H1 (cell line): ENCODE data around the gene TDRD5. TPM values are rescaled to one million over a fixed set of nuclear protein-coding genes. Genes with fewer than 3 reads are reported as not detected.

Experiments used
- CTCF ChIA-PET: fragments of 300-600 bp; sonication (Branson Sonifier 250); formaldehyde crosslinking; loops from one replicate; lab custom pipeline; 2021; ENCODE audit not compliant: partially characterized antibody; lab: Charles Lee
- POLR2A ChIA-PET: fragments of 300-600 bp; sonication (Branson Sonifier 250); formaldehyde crosslinking; loops from one replicate; lab custom pipeline; 2021; ENCODE audit warnings: inconsistent platforms; ENCODE audit not compliant: partially characterized antibody; lab: Charles Lee
- DNase-seq, 2 experiments: peaks; one replicate each; pipeline versions ENCODE4 v3.0.0 to v3.0.0-alpha.2; 2010 to 2022; ENCODE audit warnings: low spot score in 2 of 2, low read depth in 1 of 2, mixed read lengths in 1 of 2
- FAIRE-seq: peaks from 2 replicates; lab custom pipeline; 2011; peaks lifted over from hg19 to GRCh38; lab: Jason Lieb, UNC
- H2AFZ ChIP-seq: 2 replicates; pipeline ENCODE4 v1.8.1; 2012; ENCODE audit warnings: low read length, inconsistent platforms
- H2AK5ac ChIP-seq: 2 replicates; pipeline ENCODE4 v1.6.1; 2013; ENCODE audit warnings: low read depth, low read length
- H2BK120ac ChIP-seq: replicated peaks from 2 replicates; pipeline ENCODE3; 2013; ENCODE audit warnings: low read depth, low read length, inconsistent platforms
- H2BK12ac ChIP-seq: 2 replicates; pipeline ENCODE4 v1.6.1; 2013; ENCODE audit warnings: low read depth, low read length
- H2BK15ac ChIP-seq: 2 replicates; pipeline ENCODE4 v1.6.1; 2013; ENCODE audit warnings: low read length
- H2BK20ac ChIP-seq: 2 replicates; pipeline ENCODE4 v1.6.1; 2013; ENCODE audit warnings: low read length
- H2BK5ac ChIP-seq: 2 replicates; pipeline ENCODE4 v1.6.1; 2013; ENCODE audit warnings: low read depth, low read length
- H3K14ac ChIP-seq: 2 replicates; pipeline ENCODE4 v1.6.1; 2013; ENCODE audit warnings: inconsistent platforms; ENCODE audit not compliant: insufficient read length
- H3K18ac ChIP-seq: 2 replicates; pipeline ENCODE4 v1.6.1; 2013; ENCODE audit warnings: low read length; ENCODE audit errors: extremely low read depth
- H3K23ac ChIP-seq: 2 replicates; pipeline ENCODE4 v1.6.1; 2013; ENCODE audit warnings: inconsistent platforms; ENCODE audit not compliant: insufficient read length
- H3K23me2 ChIP-seq: 2 replicates; pipeline ENCODE4 v1.6.1; 2013; ENCODE audit warnings: low read depth, low read length
- H3K27ac ChIP-seq: 2 replicates; pipeline ENCODE4 v1.6.1; 2011; ENCODE audit warnings: low read depth, low read length, inconsistent platforms
- H3K27me3 ChIP-seq, 4 experiments: replicated peaks in 1 of 4; 1 replicate in 1 of 4; 2 replicates in 3 of 4; pipeline versions ENCODE4 v1.6.1 to v1.8.1; 2011 to 2013; ENCODE audit warnings: low read length in 3 of 4, mild to moderate bottlenecking in 3 of 4, inconsistent platforms in 2 of 4, mixed read lengths in 2 of 4, moderate library complexity in 1 of 4; ENCODE audit not compliant: control insufficient read depth in 3 of 4, insufficient read depth in 3 of 4; ENCODE audit errors: extremely low read depth in 1 of 4
- H3K36me3 ChIP-seq, 4 experiments: 2 replicates each; pipeline versions ENCODE4 v1.6.1 to v1.8.1; 2011 to 2013; ENCODE audit warnings: mild to moderate bottlenecking in 4 of 4, low read length in 3 of 4, moderate library complexity in 2 of 4, control low read depth in 1 of 4, inconsistent platforms in 1 of 4; ENCODE audit not compliant: insufficient read depth in 4 of 4, control insufficient read depth in 2 of 4
- H3K4ac ChIP-seq: replicated peaks from 2 replicates; pipeline ENCODE3; 2013; ENCODE audit warnings: low read length, low read depth, mixed read lengths, inconsistent platforms; ENCODE audit not compliant: insufficient read length
- H3K4me1 ChIP-seq, 4 experiments: replicated peaks in 1 of 4; 1 replicate in 1 of 4; 2 replicates in 3 of 4; pipeline versions ENCODE4 v1.6.1 to v1.8.1; 2011 to 2013; ENCODE audit warnings: low read length in 3 of 4, inconsistent platforms in 2 of 4, mixed read lengths in 1 of 4; ENCODE audit not compliant: insufficient read depth in 4 of 4, control insufficient read depth in 3 of 4
- H3K4me2 ChIP-seq, 2 experiments: 2 replicates each; pipeline versions ENCODE4 v1.6.1 to v1.8.1; 2011 to 2013; ENCODE audit warnings: low read depth in 2 of 2, low read length in 2 of 2, control low read depth in 1 of 2, inconsistent platforms in 1 of 2, mild to moderate bottlenecking in 1 of 2; ENCODE audit not compliant: insufficient read depth in 1 of 2
- H3K4me3 ChIP-seq, 4 experiments: fragments of 200-600, 300-600 bp in 1 of 4; sonication (generic), shearing (Covaris generic), sonication (Bioruptor Twin) in 1 of 4; 2 replicates each; pipeline versions ENCODE4 v1.5.1 to v1.8.1; 2011 to 2016; ENCODE audit warnings: low read length in 4 of 4, low read depth in 3 of 4, control low read depth in 2 of 4, inconsistent platforms in 2 of 4, mild to moderate bottlenecking in 2 of 4, mixed read lengths in 1 of 4, moderate library complexity in 1 of 4; ENCODE audit not compliant: insufficient read depth in 2 of 4; ENCODE audit errors: extremely low read depth in 1 of 4
- H3K56ac ChIP-seq: replicated peaks from 2 replicates; pipeline ENCODE3; 2013; ENCODE audit warnings: low read depth, mild to moderate bottlenecking, mixed read lengths, low read length, inconsistent platforms; ENCODE audit not compliant: insufficient read length
- H3K79me1 ChIP-seq: 2 replicates; pipeline ENCODE4 v1.6.1; 2013; ENCODE audit warnings: low read depth, low read length, control low read depth
- H3K79me2 ChIP-seq, 2 experiments: 2 replicates each; pipeline versions ENCODE4 v1.6.1 to v1.8.1; 2012 to 2013; ENCODE audit warnings: low read length in 2 of 2, mild to moderate bottlenecking in 2 of 2, inconsistent platforms in 1 of 2; ENCODE audit not compliant: insufficient read depth in 2 of 2, control insufficient read depth in 1 of 2
- H3K9ac ChIP-seq, 4 experiments: replicated peaks in 1 of 4; 1 replicate in 1 of 4; 2 replicates in 3 of 4; pipeline versions ENCODE4 v1.6.1 to v1.8.1; 2011 to 2013; ENCODE audit warnings: low read depth in 3 of 4, low read length in 3 of 4, control low read depth in 2 of 4, mild to moderate bottlenecking in 2 of 4, moderate library complexity in 2 of 4, inconsistent platforms in 1 of 4; ENCODE audit errors: extremely low read depth in 1 of 4
- H3K9me3 ChIP-seq, 2 experiments: 2 replicates each; pipeline versions ENCODE4 v1.6.1 to v1.8.1; 2012 to 2013; ENCODE audit warnings: mild to moderate bottlenecking in 2 of 2, moderate library complexity in 2 of 2, control low read depth in 1 of 2, inconsistent platforms in 1 of 2, low read depth in 1 of 2, low read length in 1 of 2, mixed read lengths in 1 of 2; ENCODE audit not compliant: insufficient read depth in 2 of 2
- H4K20me1 ChIP-seq, 2 experiments: replicated peaks in 1 of 2; 2 replicates each; pipeline versions ENCODE3 to v1.8.1; 2011 to 2013; ENCODE audit warnings: inconsistent platforms in 2 of 2, low read length in 2 of 2, mild to moderate bottlenecking in 1 of 2; ENCODE audit not compliant: insufficient read depth in 2 of 2, control insufficient read depth in 1 of 2
- H4K5ac ChIP-seq: 2 replicates; pipeline ENCODE4 v1.6.1; 2013; ENCODE audit warnings: low read length, low read depth, mixed read lengths, inconsistent platforms; ENCODE audit not compliant: insufficient read length
- H4K8ac ChIP-seq: 2 replicates; pipeline ENCODE4 v1.8.0; 2013; ENCODE audit warnings: mild to moderate bottlenecking, moderate library complexity, low read length, inconsistent platforms; ENCODE audit not compliant: insufficient read depth; ENCODE audit errors: extremely low read depth
- H4K91ac ChIP-seq: replicated peaks from 2 replicates; pipeline ENCODE3; 2013; ENCODE audit warnings: low read length, mixed read lengths, inconsistent platforms; ENCODE audit not compliant: insufficient read length
- BACH1 ChIP-seq: IDR thresholded peaks from 2 replicates; pipeline ENCODE4 v1.6.1; 2012; ENCODE audit warnings: low read length, improper control_type of control experiment
- BRCA1 ChIP-seq: IDR thresholded peaks from 2 replicates; pipeline ENCODE4 v1.6.1; 2012; ENCODE audit warnings: low read depth, low read length, improper control_type of control experiment
- HDAC2 ChIP-seq, 2 experiments: fragments of 300-600 bp in 1 of 2; sonication (generic) in 1 of 2; IDR thresholded peaks; 2 replicates each; pipeline ENCODE4 v1.6.1; 2011 to 2012; ENCODE audit warnings: low read depth in 2 of 2, low read length in 2 of 2, mild to moderate bottlenecking in 2 of 2, moderate library complexity in 2 of 2, borderline replicate concordance in 1 of 2, inconsistent platforms in 1 of 2
- POLR2A ChIP-seq, 2 experiments: IDR thresholded peaks; 1 replicate in 1 of 2; 2 replicates in 1 of 2; pipeline ENCODE4 v1.6.1; 2011; ENCODE audit warnings: low read depth in 2 of 2, low read length in 2 of 2, mild to moderate bottlenecking in 2 of 2; ENCODE audit errors: control extremely low read depth in 1 of 2
- ZNF274 ChIP-seq: IDR thresholded peaks from 2 replicates; pipeline ENCODE4 v1.7.0; 2012; ENCODE audit warnings: low read length, borderline replicate concordance; ENCODE audit errors: extremely low read depth
- polyA plus RNA-seq, 7 experiments: library from polyadenylated mRNA; depleted of rRNA in 3 of 7; stranded (reverse) in 5 of 7; unstranded in 2 of 7; fragments of >200 nt in 5 of 7; fragments of 200-250 nt in 2 of 7; gene quantifications; 1 replicate in 5 of 7; 2 replicates in 1 of 7; 4 replicates in 1 of 7; pipeline versions ENCODE4 v1.2.1 to v1.2.3, GENCODE V29; 2011 to 2013; ENCODE audit warnings: missing spikeins in 2 of 7, mixed read lengths in 2 of 7
- total RNA-seq: library from RNA; stranded (reverse); fragmentation: NEBNext Ultra II Directional; extraction: Animal tissue kit (Norgen Biotek cat#: 25700); gene quantifications from 2 replicates; pipeline ENCODE4 v1.2.1, GENCODE V29; 2021

Gene TDRD5
- total and polyA plus RNA-seq, 2 of the 8 experiments (the other 6 are each of a cell fraction or from before 2014, with no cell fraction given), result 0.53 to 1.4 TPM

DNA sequence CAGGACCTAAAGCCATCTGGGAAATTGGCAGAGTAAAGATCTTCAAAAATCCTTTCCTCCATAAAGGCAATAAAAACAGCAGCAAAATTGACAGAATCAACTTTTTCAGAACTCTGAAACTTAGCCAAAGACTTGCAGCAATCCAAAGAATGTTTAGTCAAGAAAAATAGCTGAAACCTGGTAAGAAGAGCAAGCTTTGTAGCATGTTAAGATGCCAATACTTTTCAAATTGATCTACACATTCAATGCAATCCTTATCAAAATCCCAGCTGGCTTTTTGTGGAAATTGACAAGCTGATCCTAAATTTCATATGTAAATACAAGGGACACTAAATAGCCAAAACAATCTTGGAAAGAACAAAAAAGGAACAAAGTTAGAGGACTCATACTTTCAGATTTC lies 127.6 kb downstream of the TDRD5 start:
- no peak overlapping the region for H4K91ac ChIP-seq
- no peak overlapping the region for H2BK15ac ChIP-seq
- ChIA-PET POLR2A (no interaction called here), CTCF (interaction anchor here (0.7 to 2.4 kb wide), 8 partner anchors 10 to 885 kb away, joined by 3 to 12 read pairs (median 4); partner anchors contain the start of gene TDRD5)
- no peaks in the 10 kb centered on the region for H3K4me1 ChIP-seq
- H3K23me2 ChIP-seq, result no peaks in the 10 kb centered on the region
- H2BK20ac ChIP-seq, result no peak overlapping the region
- H3K14ac ChIP-seq, result no peak overlapping the region
- no peak overlapping the region for H3K4me3 ChIP-seq
- no peaks in the 10 kb centered on the region for H4K20me1 ChIP-seq
- H2BK12ac ChIP-seq, result no peak overlapping the region
- no peak overlapping the region for H2BK120ac ChIP-seq
- H2AFZ ChIP-seq, result no peak overlapping the region
- H3K27me3 ChIP-seq, result no peaks in the 10 kb centered on the region
- H4K5ac ChIP-seq, result no peak overlapping the region
- H3K79me2 ChIP-seq, result no peaks in the 10 kb centered on the region
- H3K36me3 ChIP-seq, result no peaks in the 10 kb centered on the region
- H3K4ac ChIP-seq, result no peak overlapping the region
- no peak overlapping the region for H3K27ac ChIP-seq
- no peak overlapping the region for H2AK5ac ChIP-seq
- no peak overlapping the region for H3K9ac ChIP-seq
- TF ChIP-seq BACH1 (no peak), POLR2A (IDR thresholded peaks at IDR 0.05; ENCODE audit: control extremely low read depth in 1 of 2, low read depth in 2 of 2, low read length in 2 of 2) (no peak), ZNF274 (peak; percentile 42; the same call in 1 of the 2 replicates), BRCA1 (no peak), HDAC2 (IDR thresholded peaks at IDR 0.05; ENCODE audit: borderline replicate concordance in 1 of 2, low read depth in 2 of 2, low read length in 2 of 2) (no peak)
- H2BK5ac ChIP-seq, result no peak overlapping the region
- no peak overlapping the region for H3K18ac ChIP-seq
- H4K8ac ChIP-seq, result no peak overlapping the region
- no peak overlapping the region for H3K23ac ChIP-seq
- no peak overlapping the region for H3K56ac ChIP-seq
- peaks cover 3 to 7% of the 10 kb centered on the region in 2 experiments; a peak in 1 of 4 replicates for H3K9me3 ChIP-seq
- FAIRE-seq, result no peak
- DNase-seq, result no peak
- no peaks in the 10 kb centered on the region for H3K79me1 ChIP-seq
- H3K4me2 ChIP-seq, result no peak overlapping the region
